H1 (cell line): ENCODE measurements around the gene CDON.

Experiments used
- CBX5 ChIP-seq: fragments of 300-800, 300-1000 bp; sonication (generic); IDR thresholded peaks from 2 replicates; pipeline ENCODE4 v1.7.1; 2016; ENCODE audit warnings: antibody characterized with exemption, low read length, low read depth
- CHD2 ChIP-seq: IDR thresholded peaks from 2 replicates; pipeline ENCODE4 v1.6.1; 2012; ENCODE audit warnings: low read length, improper control_type of control experiment
- KDM4A ChIP-seq: IDR thresholded peaks from one replicate; pipeline ENCODE4 v1.7.1; 2012; ENCODE audit warnings: low read depth, mild to moderate bottlenecking, moderate library complexity, low read length, inconsistent platforms; ENCODE audit not compliant: severe bottlenecking
- MAX ChIP-seq: IDR thresholded peaks from 2 replicates; pipeline ENCODE4 v1.6.1; 2012; ENCODE audit warnings: inconsistent platforms
- NANOG ChIP-seq: IDR thresholded peaks from 2 replicates; pipeline ENCODE4 v1.6.1; 2011; ENCODE audit warnings: low read length, low read depth, mild to moderate bottlenecking, inconsistent platforms; ENCODE audit not compliant: insufficient read depth, poor library complexity, severe bottlenecking
- POLR2A ChIP-seq, 2 experiments: IDR thresholded peaks; 1 replicate in 1 of 2; 2 replicates in 1 of 2; pipeline ENCODE4 v1.6.1; 2011; ENCODE audit warnings: low read depth in 2 of 2, low read length in 2 of 2, mild to moderate bottlenecking in 2 of 2; ENCODE audit errors: control extremely low read depth in 1 of 2
- POLR2AphosphoS5 ChIP-seq: IDR thresholded peaks from 2 replicates; pipeline ENCODE4 v1.6.1; 2011; ENCODE audit warnings: low read depth, low read length
- SP1 ChIP-seq: IDR thresholded peaks from 2 replicates; pipeline ENCODE4 v1.6.1; 2011; ENCODE audit warnings: low read depth, low read length
- TEAD4 ChIP-seq: IDR thresholded peaks from 2 replicates; pipeline ENCODE4 v1.6.1; 2012; ENCODE audit warnings: low read depth, low read length, inconsistent platforms, mixed read lengths
- YY1 ChIP-seq: IDR thresholded peaks from 2 replicates; pipeline ENCODE4 v1.6.1; 2011; ENCODE audit warnings: low read depth, mild to moderate bottlenecking, low read length
- TF ChIP-seq, protein P1 (sequence below), 3 experiments: IDR thresholded peaks; 1 replicate in 2 of 3; 2 replicates in 1 of 3; pipeline versions ENCODE4 v1.5.1 to v1.6.1; 2011; ENCODE audit warnings: low read length in 3 of 3, mild to moderate bottlenecking in 3 of 3, inconsistent platforms in 2 of 3, low read depth in 1 of 3, moderate library complexity in 1 of 3; ENCODE audit not compliant: insufficient read depth in 1 of 3; ENCODE audit errors: control extremely low read depth in 1 of 3
- TF ChIP-seq, protein P2 (sequence below): IDR thresholded peaks from 2 replicates; pipeline ENCODE4 v1.6.1; 2012; ENCODE audit warnings: low read length, inconsistent platforms
- TF ChIP-seq, protein P3 (sequence below): IDR thresholded peaks from 2 replicates; pipeline ENCODE4 v1.6.1; 2011; ENCODE audit warnings: low read length, improper control_type of control experiment

GRCh38 chr11:125941267-125941618 lies 121.4 kb downstream of the CDON start:
- TF ChIP-seq MAX (peak; percentile 8; the same call in 1 of the 2 replicates), POLR2AphosphoS5 (no peak), NANOG (no peak), CBX5 (no peak), YY1 (no peak), CHD2 (no peak), POLR2A (IDR thresholded peaks at IDR 0.05; ENCODE audit: control extremely low read depth in 1 of 2, low read depth in 2 of 2, low read length in 2 of 2) (no peak), TEAD4 (no peak), KDM4A (no peak), SP1 (no peak)
- TF ChIP-seq, protein P1, sequence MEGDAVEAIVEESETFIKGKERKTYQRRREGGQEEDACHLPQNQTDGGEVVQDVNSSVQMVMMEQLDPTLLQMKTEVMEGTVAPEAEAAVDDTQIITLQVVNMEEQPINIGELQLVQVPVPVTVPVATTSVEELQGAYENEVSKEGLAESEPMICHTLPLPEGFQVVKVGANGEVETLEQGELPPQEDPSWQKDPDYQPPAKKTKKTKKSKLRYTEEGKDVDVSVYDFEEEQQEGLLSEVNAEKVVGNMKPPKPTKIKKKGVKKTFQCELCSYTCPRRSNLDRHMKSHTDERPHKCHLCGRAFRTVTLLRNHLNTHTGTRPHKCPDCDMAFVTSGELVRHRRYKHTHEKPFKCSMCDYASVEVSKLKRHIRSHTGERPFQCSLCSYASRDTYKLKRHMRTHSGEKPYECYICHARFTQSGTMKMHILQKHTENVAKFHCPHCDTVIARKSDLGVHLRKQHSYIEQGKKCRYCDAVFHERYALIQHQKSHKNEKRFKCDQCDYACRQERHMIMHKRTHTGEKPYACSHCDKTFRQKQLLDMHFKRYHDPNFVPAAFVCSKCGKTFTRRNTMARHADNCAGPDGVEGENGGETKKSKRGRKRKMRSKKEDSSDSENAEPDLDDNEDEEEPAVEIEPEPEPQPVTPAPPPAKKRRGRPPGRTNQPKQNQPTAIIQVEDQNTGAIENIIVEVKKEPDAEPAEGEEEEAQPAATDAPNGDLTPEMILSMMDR (IDR thresholded peaks at IDR 0.05; ENCODE audit: control extremely low read depth in 1 of 3, insufficient read depth in 1 of 3, low read depth in 1 of 3, low read length in 3 of 3): no peak
- TF ChIP-seq, protein P2, sequence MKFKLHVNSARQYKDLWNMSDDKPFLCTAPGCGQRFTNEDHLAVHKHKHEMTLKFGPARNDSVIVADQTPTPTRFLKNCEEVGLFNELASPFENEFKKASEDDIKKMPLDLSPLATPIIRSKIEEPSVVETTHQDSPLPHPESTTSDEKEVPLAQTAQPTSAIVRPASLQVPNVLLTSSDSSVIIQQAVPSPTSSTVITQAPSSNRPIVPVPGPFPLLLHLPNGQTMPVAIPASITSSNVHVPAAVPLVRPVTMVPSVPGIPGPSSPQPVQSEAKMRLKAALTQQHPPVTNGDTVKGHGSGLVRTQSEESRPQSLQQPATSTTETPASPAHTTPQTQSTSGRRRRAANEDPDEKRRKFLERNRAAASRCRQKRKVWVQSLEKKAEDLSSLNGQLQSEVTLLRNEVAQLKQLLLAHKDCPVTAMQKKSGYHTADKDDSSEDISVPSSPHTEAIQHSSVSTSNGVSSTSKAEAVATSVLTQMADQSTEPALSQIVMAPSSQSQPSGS: no peak
- TF ChIP-seq, protein P3, sequence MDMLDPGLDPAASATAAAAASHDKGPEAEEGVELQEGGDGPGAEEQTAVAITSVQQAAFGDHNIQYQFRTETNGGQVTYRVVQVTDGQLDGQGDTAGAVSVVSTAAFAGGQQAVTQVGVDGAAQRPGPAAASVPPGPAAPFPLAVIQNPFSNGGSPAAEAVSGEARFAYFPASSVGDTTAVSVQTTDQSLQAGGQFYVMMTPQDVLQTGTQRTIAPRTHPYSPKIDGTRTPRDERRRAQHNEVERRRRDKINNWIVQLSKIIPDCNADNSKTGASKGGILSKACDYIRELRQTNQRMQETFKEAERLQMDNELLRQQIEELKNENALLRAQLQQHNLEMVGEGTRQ: no peak
